ENCODE measurements around the gene ASPG.

Gene ASPG

GRCh38 chr14:104159990-104160389, 74.5 kb downstream of the ASPG start:
- H3K4me3 ChIP-seq (ENCODE audit: low read depth, low read length): no peak overlapping the region

DNA sequence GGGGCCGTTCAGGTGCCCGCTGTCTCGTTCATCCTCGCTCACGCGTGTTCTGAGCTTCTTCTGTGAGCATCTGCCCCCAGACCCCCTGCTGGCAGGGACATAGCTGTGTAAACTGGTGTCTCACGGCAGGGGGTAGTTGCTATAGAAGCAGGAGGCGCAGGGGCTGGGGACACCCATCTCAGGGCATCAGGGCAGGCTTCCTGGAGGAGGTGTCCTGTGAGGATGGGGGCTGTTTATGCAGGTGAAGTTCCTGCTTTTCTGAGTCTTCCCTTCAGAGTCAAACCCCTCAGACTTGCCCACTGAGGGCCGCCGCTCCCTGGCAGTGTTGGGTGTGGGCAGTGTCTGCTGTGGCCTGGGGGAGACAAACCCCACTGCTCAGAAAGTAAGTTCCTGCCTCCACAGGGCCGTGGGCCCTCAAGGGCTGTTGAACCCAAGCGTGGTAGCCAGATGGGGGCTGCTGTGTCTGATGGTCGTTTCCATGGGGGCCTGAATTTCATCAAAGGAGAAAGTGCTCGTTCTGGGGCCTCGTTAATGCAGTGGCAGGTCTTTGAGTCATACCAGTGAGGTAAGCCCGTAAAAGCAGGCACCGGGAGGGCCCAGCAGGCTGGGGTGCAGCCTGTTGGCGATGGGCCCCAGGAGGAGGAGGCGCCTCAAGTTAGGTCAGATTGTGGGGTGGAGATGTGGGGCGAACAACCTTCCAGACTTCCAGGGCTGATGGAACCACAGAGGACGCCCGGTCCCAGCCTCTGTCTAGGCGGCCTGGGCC, 76.3 kb downstream of the ASPG start:
- no peak overlapping the region for H3K4me3 ChIP-seq (ENCODE audit: low read depth, low read length)

- no peak overlapping the region for H3K4me3 ChIP-seq (ENCODE audit: low read depth, low read length)
These were observed 77.0 kb downstream of the ASPG start for GRCh38 chr14:104162495-104162894.

- H3K4me3 ChIP-seq (ENCODE audit: low read depth, low read length): no peak overlapping the region
These were observed 78.0 kb downstream of the ASPG start for GRCh38 chr14:104163541-104163940.

DNA sequence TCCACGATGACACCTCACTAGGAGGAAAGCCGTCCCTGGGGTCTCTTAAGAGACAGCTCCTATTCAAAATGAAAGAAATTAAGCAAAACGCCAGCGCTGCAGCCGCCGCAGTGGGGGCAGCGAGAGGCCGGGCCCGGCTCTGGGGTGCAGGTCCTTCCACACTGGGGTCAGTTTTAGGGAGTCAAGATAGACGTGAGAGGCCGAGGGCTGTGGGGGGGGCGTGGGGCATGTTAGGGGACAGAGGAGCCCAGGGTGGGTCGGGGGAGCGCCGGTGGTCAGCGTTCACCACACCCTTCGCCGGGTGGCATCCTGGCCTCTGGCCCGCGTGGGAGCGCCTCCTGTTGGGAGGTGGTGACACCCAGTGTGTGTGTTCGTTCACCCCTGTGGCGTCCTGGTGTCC, 78.5 kb downstream of the ASPG start:
- no peak overlapping the region for H3K4me3 ChIP-seq (ENCODE audit: low read depth, low read length)

DNA sequence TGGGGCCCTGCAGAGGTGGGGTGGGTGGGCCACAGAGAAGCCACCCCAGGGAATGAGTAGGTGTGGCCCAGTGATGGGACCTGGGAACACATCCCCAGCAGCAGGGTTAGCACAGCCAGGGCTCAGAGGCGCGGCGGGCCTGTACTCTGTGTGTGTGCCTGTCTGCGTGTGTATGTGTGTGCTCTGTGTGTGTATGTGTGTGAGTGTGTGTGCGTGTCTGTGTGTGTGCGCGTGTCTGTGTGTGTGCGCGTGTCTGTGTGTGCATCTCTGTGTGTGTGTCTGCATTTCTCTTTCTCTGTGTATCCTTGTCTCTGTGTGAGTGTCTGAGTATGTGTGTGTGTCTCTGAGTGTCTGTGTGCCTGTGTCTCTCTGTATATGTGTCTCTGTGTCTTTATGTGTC, 79.0 kb downstream of the ASPG start:
- no peak overlapping the region for H3K4me3 ChIP-seq (ENCODE audit: low read depth, low read length)
